Measurements from ENCODE around the gene CIAO1. TPM values are rescaled to one million over a fixed set of nuclear protein-coding genes. Genes with fewer than 3 reads are reported as not detected.

The CIAO1 gene
- total RNA-seq = 73.4 TPM

DNA sequence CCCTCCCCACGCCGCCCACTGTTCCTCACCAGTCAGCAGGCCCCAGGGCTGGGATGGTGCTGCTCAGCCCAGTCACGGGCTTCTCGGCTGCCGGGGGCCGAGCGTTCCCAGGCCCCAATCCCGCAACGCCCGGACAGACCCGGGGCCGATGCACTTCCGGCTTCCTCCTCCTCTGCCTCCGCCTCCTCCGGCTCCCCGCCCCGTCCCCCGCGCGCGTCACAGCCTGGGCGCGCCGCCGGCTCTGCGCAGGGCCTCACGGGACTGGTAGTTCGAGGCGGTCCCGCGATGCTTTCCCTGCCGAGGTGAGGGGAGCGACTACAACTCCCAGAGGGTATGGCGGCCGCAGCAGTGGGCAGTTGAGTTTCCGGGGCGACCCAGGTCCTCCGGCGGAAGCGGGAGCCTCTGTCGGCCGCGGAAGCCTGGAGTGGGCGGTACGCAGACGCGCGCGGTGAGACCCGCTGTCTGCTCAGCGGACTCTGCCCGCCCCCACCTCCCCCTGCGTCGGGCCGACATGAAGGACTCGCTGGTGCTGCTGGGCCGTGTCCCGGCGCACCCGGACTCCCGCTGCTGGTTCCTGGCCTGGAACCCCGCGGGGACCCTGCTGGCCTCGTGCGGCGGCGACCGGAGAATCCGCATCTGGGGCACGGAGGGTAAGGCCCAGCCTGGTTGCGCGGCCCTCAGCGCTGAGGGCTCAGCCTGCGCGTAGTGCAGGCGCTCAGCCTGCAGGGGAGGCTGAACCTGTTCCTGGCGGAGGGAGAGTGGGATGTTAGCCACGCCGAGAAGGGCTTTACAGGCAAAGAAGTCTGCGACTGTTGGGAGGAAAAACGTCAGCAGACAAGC lies at the start of gene CIAO1, which contains the start of gene TMEM127:
TSS of gene CIAO1 (plus strand) at position 386 of the 840 bp plus-strand sequence. CDS start at position 512, 126 bp downstream.
TSS of gene TMEM127 (minus strand) at position 158 of the 840 bp plus-strand sequence. CDS start 616 bp downstream, outside the sequence.

GRCh38 chr2:96305091-96305978 lies 39.3 kb downstream of the CIAO1 start, which contains the start of gene SNRNP200:
Gene SNRNP200, minus strand, starts transcription at chr2:96305546. Its CDS starts 109 bp downstream, at chr2:96305437.

Other genes with a start within 250 kb of the CIAO1 start
- gene GPAT2, start 231.3 kb upstream of the CIAO1 start, total RNA-seq = 2.3 TPM
- gene ADRA2B, start 149.7 kb upstream of the CIAO1 start, total RNA-seq = 0.46 TPM
- not detected for gene ASTL, start 127.7 kb upstream of the CIAO1 start, total RNA-seq
- 5.5 TPM for gene DUSP2, start 120.8 kb upstream of the CIAO1 start, total RNA-seq
- gene STARD7, start 57.4 kb upstream of the CIAO1 start, total RNA-seq = 148 TPM
- gene TMEM127, start 228 bp upstream of the CIAO1 start, total RNA-seq = 26.8 TPM
- 70.8 TPM for gene SNRNP200, start 39.3 kb downstream of the CIAO1 start, total RNA-seq
- 1.6 TPM for gene ITPRIPL1, start 59.1 kb downstream of the CIAO1 start, total RNA-seq
- gene NCAPH, start 69.5 kb downstream of the CIAO1 start, total RNA-seq = 4.4 TPM
- gene NEURL3, start 239.1 kb downstream of the CIAO1 start, total RNA-seq = not detected

Data from diencephalon (tissue), 1 donor.